SK-N-SH (cell line): Measurements from ENCODE around the gene ADAMTS1.

Source experiments
- CTCF ChIP-seq: fragments of 200-600 bp; sonication (generic); IDR thresholded peaks from 2 replicates; pipeline ENCODE4 v1.6.1; 2017; ENCODE audit warnings: antibody characterized with exemption, mild to moderate bottlenecking, moderate library complexity
- NFIC ChIP-seq: IDR thresholded peaks from 2 replicates; pipeline ENCODE4 v1.4.0; 2012; ENCODE audit warnings: borderline replicate concordance
- REST ChIP-seq: IDR thresholded peaks from 2 replicates; pipeline ENCODE4 v1.6.1; 2012; ENCODE audit warnings: mild to moderate bottlenecking, low read depth, low read length, moderate library complexity
- RFX5 ChIP-seq: IDR thresholded peaks from 2 replicates; pipeline ENCODE4 v1.6.1; 2012; ENCODE audit warnings: mild to moderate bottlenecking, improper control_type of control experiment, low read length
- TEAD4 ChIP-seq: IDR thresholded peaks from 2 replicates; pipeline ENCODE4 v1.4.0; 2012; ENCODE audit warnings: mild to moderate bottlenecking, borderline replicate concordance; ENCODE audit not compliant: insufficient read depth
- USF2 ChIP-seq: fragments of 150-350 bp; IDR thresholded peaks from 2 replicates; pipeline ENCODE4 v1.6.1; 2017; ENCODE audit warnings: antibody characterized with exemption, low read length, low read depth, borderline replicate concordance
- YY1 ChIP-seq: IDR thresholded peaks from 2 replicates; pipeline ENCODE4 v1.4.0; 2012; ENCODE audit warnings: low read depth, mild to moderate bottlenecking
- ZBTB33 ChIP-seq: IDR thresholded peaks from 2 replicates; pipeline ENCODE4 v1.4.0; 2012; ENCODE audit warnings: low read depth, borderline replicate concordance

- TF ChIP-seq YY1 (no peak), REST (no peak), TEAD4 (no peak), CTCF (no peak), RFX5 (no peak), ZBTB33 (no peak), USF2 (no peak), NFIC (no peak)
These were observed 54.9 kb downstream of the ADAMTS1 start for GRCh38 chr21:26790296-26790695.
